B cell (primary cell): ENCODE data around the gene CTRB1. TPM values are rescaled to one million over a fixed set of nuclear protein-coding genes. Genes with fewer than 3 reads are reported as not detected.
"Not testable (repeated sequence)": the region's sequence is repeated elsewhere in the genome, so short reads cannot be mapped to it uniquely, and the experiment has no call there.

ENCODE experiments used
- ATAC-seq: fragments of 200-7000 bp; cut with Tn5 transposase; one replicate; pipeline ENCODE4 v1.10.0; 2021; ENCODE audit warnings: low read depth, mild to moderate bottlenecking, moderate number of reproducible peaks, moderate library complexity
- CTCF ChIA-PET: fragments of 350-600 bp; sonication (Branson Sonifier 250); formaldehyde crosslinking; loops from one replicate; lab custom pipeline; 2021; ENCODE audit warnings: antibody characterized with exemption, inconsistent platforms; lab: Charles Lee
- POLR2A ChIA-PET: fragments of 350-600 bp; sonication (Branson Sonifier 250); formaldehyde crosslinking; loops from one replicate; lab custom pipeline; 2021; ENCODE audit warnings: antibody characterized with exemption; lab: Charles Lee
- DNase-seq: peaks from one replicate; pipeline ENCODE4 v3.0.0; 2013
- H2AFZ ChIP-seq: 2 replicates; pipeline ENCODE4 v1.6.1; 2012; ENCODE audit warnings: mild to moderate bottlenecking, low read depth, low read length; ENCODE audit not compliant: insufficient read depth, poor library complexity, severe bottlenecking
- H3K27ac ChIP-seq, 2 donors: 1 replicate in 1 of 2; 2 replicates in 1 of 2; pipeline ENCODE4 v1.5.1; 2012 to 2013; ENCODE audit warnings: low read length in 2 of 2, mild to moderate bottlenecking in 2 of 2, moderate library complexity in 1 of 2
- H3K27me3 ChIP-seq, 4 experiments: fragments of 200-600 bp in 1 of 4; sonication (generic) in 1 of 4; replicated peaks in 1 of 4; 1 replicate in 2 of 4; 2 replicates in 2 of 4; pipeline versions ENCODE4 v1.6.1 to v1.7.0; 2013 to 2016; ENCODE audit warnings: low read length in 3 of 4, mild to moderate bottlenecking in 2 of 4, mixed read lengths in 1 of 4, moderate library complexity in 1 of 4; ENCODE audit not compliant: insufficient read depth in 4 of 4, control insufficient read depth in 3 of 4; ENCODE audit errors: control extremely low read depth in 1 of 4
- H3K36me3 ChIP-seq, 2 experiments: replicated peaks in 1 of 2; 1 replicate in 1 of 2; 2 replicates in 1 of 2; pipeline versions ENCODE4 v1.6.1 to v1.7.1; 2013; ENCODE audit warnings: low read length in 1 of 2; ENCODE audit not compliant: insufficient read depth in 2 of 2, control insufficient read depth in 1 of 2; ENCODE audit errors: control extremely low read depth in 1 of 2, extremely low read depth in 1 of 2
- H3K4me1 ChIP-seq, 2 donors: fragments of 200-600 bp in 1 of 2; sonication (generic) in 1 of 2; 1 replicate in 1 of 2; 2 replicates in 1 of 2; pipeline versions ENCODE4 v1.5.1 to v1.6.1; 2013 to 2017; ENCODE audit warnings: low read length in 2 of 2; ENCODE audit not compliant: control insufficient read depth in 2 of 2, insufficient read depth in 2 of 2
- H3K4me2 ChIP-seq: replicated peaks from 2 replicates; pipeline ENCODE3; 2012; ENCODE audit warnings: mild to moderate bottlenecking, low read depth, low read length; ENCODE audit not compliant: poor library complexity, severe bottlenecking
- H3K4me3 ChIP-seq, 5 experiments: fragments of 200-600 bp in 1 of 5; sonication (generic) in 1 of 5; 1 replicate in 3 of 5; 2 replicates in 2 of 5; pipeline versions ENCODE4 v1.5.1 to v1.7.0; 2011 to 2016; ENCODE audit warnings: low read length in 4 of 5, mild to moderate bottlenecking in 4 of 5, low read depth in 2 of 5, control low read depth in 1 of 5, moderate library complexity in 1 of 5; ENCODE audit not compliant: insufficient read depth in 1 of 5; ENCODE audit errors: control extremely low read depth in 1 of 5, extremely low read depth in 1 of 5
- H3K79me2 ChIP-seq: fragments of 200-600 bp; sonication (generic); one replicate; pipeline ENCODE4 v1.6.0; 2016; ENCODE audit warnings: low read length; ENCODE audit not compliant: control insufficient read depth, insufficient read depth
- H3K9ac ChIP-seq: fragments of 200-600 bp; sonication (generic); 2 replicates; pipeline ENCODE4 v1.6.1; 2017; ENCODE audit warnings: mild to moderate bottlenecking, low read length, moderate library complexity
- H3K9me3 ChIP-seq, 3 donors: one replicate each; pipeline versions ENCODE4 v1.6.1 to v1.7.1; 2013; ENCODE audit warnings: low read length in 2 of 3; ENCODE audit not compliant: control insufficient read depth in 2 of 3, insufficient read depth in 1 of 3; ENCODE audit errors: control extremely low read depth in 1 of 3
- H4K20me1 ChIP-seq: 2 replicates; pipeline ENCODE4 v1.6.0; 2012; ENCODE audit warnings: mild to moderate bottlenecking, low read length; ENCODE audit not compliant: insufficient read depth, control insufficient read depth, poor library complexity, severe bottlenecking
- H3K27ac Mint-ChIP-seq: one replicate; pipeline ENCODE4 v1.8.0; 2021; ENCODE audit warnings: mixed read lengths
- H3K27me3 Mint-ChIP-seq: one replicate; pipeline ENCODE4 v1.8.0; 2021; ENCODE audit warnings: mixed read lengths
- H3K4me1 Mint-ChIP-seq: one replicate; pipeline ENCODE4 v1.8.0; 2021; ENCODE audit warnings: mixed read lengths
- H3K4me3 Mint-ChIP-seq: one replicate; pipeline ENCODE4 v1.8.0; 2021; ENCODE audit warnings: mixed read lengths
- H3K9me3 Mint-ChIP-seq: one replicate; pipeline ENCODE4 v1.8.0; 2022; ENCODE audit warnings: mixed read lengths; ENCODE audit not compliant: insufficient read depth
- CTCF ChIP-seq: fragments of 200-600 bp; IDR thresholded peaks from one replicate; pipeline ENCODE4 v1.8.0; 2022; ENCODE audit warnings: antibody characterized with exemption, mild to moderate bottlenecking
- EZH2 ChIP-seq: IDR thresholded peaks from 2 replicates; pipeline ENCODE4 v1.6.1; 2012; ENCODE audit warnings: borderline replicate concordance, low read depth, mild to moderate bottlenecking, moderate library complexity, low read length; ENCODE audit not compliant: insufficient read depth, poor library complexity, severe bottlenecking
- WGBS: methylation state at CpG from one replicate; pipeline ENCODE4 v1.1.5; 2013; ENCODE audit warnings: missing lambda C conversion rate; ENCODE audit not compliant: insufficient coverage; 5-methylcytosine and 5-hydroxymethylcytosine counted together
- intact Hi-C: fragments of 100-400 bp; cut with micrococcal nuclease; formaldehyde crosslinking; loops from one replicate; pipeline ENCODE4 v1.10.0; 2022
- polyA plus RNA-seq: library from polyadenylated mRNA; depleted of rRNA; stranded (reverse); fragments of >200 nt; gene quantifications from 2 replicates; pipeline ENCODE4 v1.2.3, GENCODE V29; 2012
- total RNA-seq, 2 donors: library from RNA; stranded (reverse); fragments of 120-200 nt in 1 of 2; gene quantifications; 1 replicate in 1 of 2; 2 replicates in 1 of 2; pipeline versions ENCODE4 v1.2.3 to v1.2.4, GENCODE V29; 2013 to 2022

CTRB1 gene
- total and polyA plus RNA-seq, 2 donors (not counting 1 experiment from before 2014, with no cell fraction given): not detected

- Histone ChIP-seq H3K9ac (no peak overlapping the region), H3K4me3 (no peak overlapping the region), H3K27ac (no peak overlapping the region), H3K4me1 (peaks cover 9% of the 10 kb centered on the region in 2 donors), H4K20me1 (no peaks in the 10 kb centered on the region), H3K27me3 (peaks cover 0 to 34% (median 7%) of the 10 kb centered on the region in 4 experiments), H2AFZ (no peak overlapping the region), H3K36me3 (no peaks in the 10 kb centered on the region), H3K4me2 (no peak overlapping the region), H3K9me3 (peaks cover 0 to 14% (median 0%) of the 10 kb centered on the region in 3 donors), H3K79me2 (no peaks in the 10 kb centered on the region)
- ChIA-PET CTCF (interaction anchor here (0.6 to 1.5 kb wide), 2 partner anchors 18 to 566 kb away, joined by 3 to 4 read pairs; no protein-coding TSS in a partner anchor), POLR2A (no interaction called here)
- TF ChIP-seq EZH2 (no peak), CTCF (no peak)
- 95% methylated on average over 2 of the region's 6 CpGs for WGBS
- Mint-ChIP-seq H3K9me3 (no peaks in the 10 kb centered on the region), H3K27ac (no peak overlapping the region), H3K4me3 (no peak overlapping the region), H3K4me1 (peaks cover 10% of the 10 kb centered on the region), H3K27me3 (peaks cover 21% of the 10 kb centered on the region)
- no peak for ATAC-seq
- intact Hi-C loops: no loop called here
- no peak for DNase-seq
Measured at GRCh38 chr16:75204410-75204758, 14.4 kb upstream of the CTRB1 start.

- H3K27ac Mint-ChIP-seq: not testable (repeated sequence)
- WGBS: no CpG with 5 or more reads among the region's 20 CpGs
Measured at GRCh38 chr16:75204905-75205304, 13.9 kb upstream of the CTRB1 start.

GRCh38 chr16:75205438-75205837 lies 13.3 kb upstream of the CTRB1 start:
- DNase-seq, ATAC-seq, POLR2A ChIA-PET, H3K27ac ChIP-seq, H3K36me3 ChIP-seq, H3K4me3 Mint-ChIP-seq, H3K4me1 ChIP-seq, CTCF ChIA-PET, H3K9me3 Mint-ChIP-seq, intact Hi-C loops, H4K20me1 ChIP-seq, H3K4me2 ChIP-seq, H3K79me2 ChIP-seq, H3K4me3 ChIP-seq, H3K4me1 Mint-ChIP-seq, H2AFZ ChIP-seq, H3K9ac ChIP-seq, H3K27ac Mint-ChIP-seq: not testable (repeated sequence)
- peaks cover 19% of the 10 kb centered on the region for H3K27me3 Mint-ChIP-seq
- peaks cover 0 to 34% (median 6%) of the 10 kb centered on the region in 4 experiments for H3K27me3 ChIP-seq
- peaks cover 0 to 11% (median 0%) of the 10 kb centered on the region in 3 donors for H3K9me3 ChIP-seq
- no CpG with 5 or more reads among the region's 19 CpGs for WGBS

More at GRCh38 chr16:75204905-75205304, 13.9 kb upstream of the CTRB1 start:
- H3K4me1 Mint-ChIP-seq, H3K36me3 ChIP-seq, H3K9ac ChIP-seq, H2AFZ ChIP-seq, POLR2A ChIA-PET, H3K4me3 Mint-ChIP-seq, H3K4me1 ChIP-seq, H3K4me2 ChIP-seq, H3K4me3 ChIP-seq, H3K79me2 ChIP-seq, intact Hi-C loops, H4K20me1 ChIP-seq, ATAC-seq, H3K9me3 Mint-ChIP-seq, H3K27ac ChIP-seq, DNase-seq: not testable (repeated sequence)
- Histone ChIP-seq H3K9me3 (peaks cover 0 to 13% (median 0%) of the 10 kb centered on the region in 3 donors), H3K27me3 (peaks cover 0 to 34% (median 7%) of the 10 kb centered on the region in 4 experiments)
- CTCF ChIA-PET: interaction anchor here (0.6 to 1.5 kb wide), 2 partner anchors 17 to 566 kb away, joined by 3 to 4 read pairs; no protein-coding TSS in a partner anchor
- peaks cover 20% of the 10 kb centered on the region for H3K27me3 Mint-ChIP-seq
